Measurements from ENCODE around the gene SYT5.

DNA sequence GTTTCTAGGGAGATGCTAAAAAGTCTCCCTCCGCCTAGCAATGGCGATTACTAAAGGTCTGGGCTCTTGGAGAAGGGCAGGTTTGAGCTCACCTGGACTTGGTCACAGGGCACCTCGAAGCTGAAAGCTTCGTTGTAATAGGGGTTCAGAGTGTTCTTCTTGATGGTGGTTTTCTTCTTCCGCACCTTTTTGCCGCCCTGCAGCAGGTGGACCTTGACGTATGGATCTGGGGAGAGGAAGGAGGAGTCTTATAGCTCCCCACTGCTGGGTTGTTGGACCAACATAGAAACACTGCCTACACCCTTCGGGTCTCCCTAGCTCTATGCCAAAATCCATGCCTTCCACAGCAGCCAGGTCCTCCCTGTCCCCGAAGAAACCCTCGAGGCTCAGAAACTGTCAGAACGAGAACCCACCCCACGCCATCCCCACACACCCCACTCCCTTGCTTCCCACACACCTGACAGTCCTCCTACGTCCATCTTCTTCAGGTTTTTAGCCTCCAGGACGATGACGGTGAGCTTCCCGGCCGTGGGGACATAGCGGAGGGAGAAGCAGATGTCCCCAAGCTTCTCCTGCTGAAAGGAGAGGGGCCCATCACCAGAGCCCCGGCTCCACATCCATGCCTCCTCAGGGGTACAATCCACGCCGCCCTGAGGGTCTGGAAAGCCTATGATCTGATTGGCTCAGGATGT is 5.5 kb downstream of the SYT5 start:
- TF ChIP-seq, protein P1, sequence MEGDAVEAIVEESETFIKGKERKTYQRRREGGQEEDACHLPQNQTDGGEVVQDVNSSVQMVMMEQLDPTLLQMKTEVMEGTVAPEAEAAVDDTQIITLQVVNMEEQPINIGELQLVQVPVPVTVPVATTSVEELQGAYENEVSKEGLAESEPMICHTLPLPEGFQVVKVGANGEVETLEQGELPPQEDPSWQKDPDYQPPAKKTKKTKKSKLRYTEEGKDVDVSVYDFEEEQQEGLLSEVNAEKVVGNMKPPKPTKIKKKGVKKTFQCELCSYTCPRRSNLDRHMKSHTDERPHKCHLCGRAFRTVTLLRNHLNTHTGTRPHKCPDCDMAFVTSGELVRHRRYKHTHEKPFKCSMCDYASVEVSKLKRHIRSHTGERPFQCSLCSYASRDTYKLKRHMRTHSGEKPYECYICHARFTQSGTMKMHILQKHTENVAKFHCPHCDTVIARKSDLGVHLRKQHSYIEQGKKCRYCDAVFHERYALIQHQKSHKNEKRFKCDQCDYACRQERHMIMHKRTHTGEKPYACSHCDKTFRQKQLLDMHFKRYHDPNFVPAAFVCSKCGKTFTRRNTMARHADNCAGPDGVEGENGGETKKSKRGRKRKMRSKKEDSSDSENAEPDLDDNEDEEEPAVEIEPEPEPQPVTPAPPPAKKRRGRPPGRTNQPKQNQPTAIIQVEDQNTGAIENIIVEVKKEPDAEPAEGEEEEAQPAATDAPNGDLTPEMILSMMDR (IDR thresholded peaks at IDR 0.05): no peak
- no peak for TF ChIP-seq POLR2A (IDR thresholded peaks at IDR 0.05)
- no peak for TF ChIP-seq POLR2AphosphoS5 (IDR thresholded peaks at IDR 0.05)

Measured in prostate gland (tissue), 2 donors.